ENCODE results near the gene LAMC1.

GRCh38 chr1:183142171-183142570 lies 119.0 kb downstream of the LAMC1 start:
- no peak for TF ChIP-seq CTCF (IDR thresholded peaks at IDR 0.05)
- TF ChIP-seq POLR2A (IDR thresholded peaks at IDR 0.05): no peak

Data from body of pancreas (tissue), 4 donors.